ENCODE data around the gene UBA52.
A peak's percentile ranks its signal among the peaks of the same experiment; 100 is the strongest.

- TF ChIP-seq CTCF (IDR thresholded peaks at IDR 0.05) = no peak
- TF ChIP-seq POLR2A (IDR thresholded peaks at IDR 0.05) = no peak
- TF ChIP-seq POLR2AphosphoS5 (IDR thresholded peaks at IDR 0.05; ENCODE audit: insufficient read depth in 1 of 2, low read depth in 1 of 2) = peak in 1 of 2 donors; percentile 3
Measured at GRCh38 chr19:18590273-18591272, 18.9 kb downstream of the UBA52 start.
